ENCODE data around the gene RAET1L.
A peak's percentile ranks its signal among the peaks of the same experiment; 100 is the strongest.
"Not testable (repeated sequence)": the region's sequence is repeated elsewhere in the genome, so short reads cannot be mapped to it uniquely, and the experiment has no call there.

The RAET1L gene

GRCh38 chr6:150003599-150003998 lies 21.7 kb downstream of the RAET1L start:
- H3K4me3 ChIP-seq (ENCODE audit: low read depth, low read length); H3K9me3 ChIP-seq (ENCODE audit: control insufficient read depth, insufficient read depth, low read depth, low read length); H3K27ac ChIP-seq (ENCODE audit: low read depth, low read length); H3K4me1 ChIP-seq (ENCODE audit: control insufficient read depth, insufficient read depth, low read length); H3K9ac ChIP-seq (ENCODE audit: low read length); H3K36me3 ChIP-seq (ENCODE audit: control insufficient read depth, insufficient read depth, low read length): not testable (repeated sequence)
- H3K27me3 ChIP-seq (ENCODE audit: control insufficient read depth, insufficient read depth, low read length) = peaks cover 74% of the 10 kb centered on the region

GRCh38 chr6:150002710-150003109 lies 22.6 kb downstream of the RAET1L start:
- Histone ChIP-seq H3K27me3 (ENCODE audit: control insufficient read depth, insufficient read depth, low read length) (peaks cover 70% of the 10 kb centered on the region), H3K9me3 (ENCODE audit: control insufficient read depth, insufficient read depth, low read depth, low read length) (no peaks in the 10 kb centered on the region), H3K4me1 (ENCODE audit: control insufficient read depth, insufficient read depth, low read length) (peaks cover 7% of the 10 kb centered on the region; the same call in 1 of the 2 replicates), H3K4me3 (ENCODE audit: low read depth, low read length) (no peak overlapping the region), H3K36me3 (ENCODE audit: control insufficient read depth, insufficient read depth, low read length) (no peaks in the 10 kb centered on the region), H3K9ac (ENCODE audit: low read length) (no peak overlapping the region), H3K27ac (ENCODE audit: low read depth, low read length) (no peak overlapping the region)

- H3K27me3 ChIP-seq (ENCODE audit: control insufficient read depth, insufficient read depth, low read length) = peaks cover 75% of the 10 kb centered on the region
- H3K27ac ChIP-seq (ENCODE audit: low read depth, low read length) = no peak overlapping the region
- no peaks in the 10 kb centered on the region for H3K36me3 ChIP-seq (ENCODE audit: control insufficient read depth, insufficient read depth, low read length)
These were observed 23.9 kb downstream of the RAET1L start for GRCh38 chr6:150001295-150002008.

GRCh38 chr6:149999636-150000035 lies 25.7 kb downstream of the RAET1L start:
- no peak overlapping the region for H3K27ac ChIP-seq (ENCODE audit: low read depth, low read length)
- H3K4me1 ChIP-seq (ENCODE audit: control insufficient read depth, insufficient read depth, low read length) = peaks cover 5% of the 10 kb centered on the region; the same call in 1 of the 2 replicates
- H3K36me3 ChIP-seq (ENCODE audit: control insufficient read depth, insufficient read depth, low read length) = no peaks in the 10 kb centered on the region
- peaks cover 82% of the 10 kb centered on the region for H3K27me3 ChIP-seq (ENCODE audit: control insufficient read depth, insufficient read depth, low read length)
- H3K4me3 ChIP-seq (ENCODE audit: low read depth, low read length) = no peak overlapping the region
- H3K9me3 ChIP-seq (ENCODE audit: control insufficient read depth, insufficient read depth, low read depth, low read length) = no peaks in the 10 kb centered on the region
- H3K9ac ChIP-seq (ENCODE audit: low read length) = no peak overlapping the region

More at GRCh38 chr6:150001295-150002008, 23.9 kb downstream of the RAET1L start:
- peaks cover 7% of the 10 kb centered on the region; the same call in 1 of the 2 replicates for H3K4me1 ChIP-seq (ENCODE audit: control insufficient read depth, insufficient read depth, low read length)
- H3K9ac ChIP-seq (ENCODE audit: low read length) = no peak overlapping the region
- H3K9me3 ChIP-seq (ENCODE audit: control insufficient read depth, insufficient read depth, low read depth, low read length) = no peaks in the 10 kb centered on the region
- H3K4me3 ChIP-seq (ENCODE audit: low read depth, low read length) = no peak overlapping the region

- Histone ChIP-seq H3K4me1 (ENCODE audit: control insufficient read depth, insufficient read depth, low read length) (peaks cover 8% of the 10 kb centered on the region), H3K36me3 (ENCODE audit: control insufficient read depth, insufficient read depth, low read length) (no peaks in the 10 kb centered on the region), H3K9me3 (ENCODE audit: control insufficient read depth, insufficient read depth, low read depth, low read length) (no peaks in the 10 kb centered on the region), H3K27me3 (ENCODE audit: control insufficient read depth, insufficient read depth, low read length) (peaks cover 84% of the 10 kb centered on the region), H3K9ac (ENCODE audit: low read length) (no peak overlapping the region), H3K27ac (ENCODE audit: low read depth, low read length) (no peak overlapping the region), H3K4me3 (ENCODE audit: low read depth, low read length) (no peak overlapping the region)
These were observed 29.4 kb downstream of the RAET1L start for GRCh38 chr6:149995971-149996370.

GRCh38 chr6:149995235-149995750 lies 30.0 kb downstream of the RAET1L start:
- H3K27me3 ChIP-seq (ENCODE audit: control insufficient read depth, insufficient read depth, low read length) = peaks cover 84% of the 10 kb centered on the region
- no peaks in the 10 kb centered on the region for H3K36me3 ChIP-seq (ENCODE audit: control insufficient read depth, insufficient read depth, low read length)
- no peak overlapping the region for H3K4me3 ChIP-seq (ENCODE audit: low read depth, low read length)
- H3K4me1 ChIP-seq (ENCODE audit: control insufficient read depth, insufficient read depth, low read length) = peaks cover 14% of the 10 kb centered on the region
- no peaks in the 10 kb centered on the region for H3K9me3 ChIP-seq (ENCODE audit: control insufficient read depth, insufficient read depth, low read depth, low read length)
- H3K27ac ChIP-seq (ENCODE audit: low read depth, low read length) = no peak overlapping the region
- H3K9ac ChIP-seq (ENCODE audit: low read length) = no peak overlapping the region

- Histone ChIP-seq H3K27me3 (ENCODE audit: control insufficient read depth, insufficient read depth, low read length) (peaks cover 99% of the 10 kb centered on the region), H3K36me3 (ENCODE audit: control insufficient read depth, insufficient read depth, low read length) (no peaks in the 10 kb centered on the region), H3K4me1 (ENCODE audit: control insufficient read depth, insufficient read depth, low read length) (peaks cover 22% of the 10 kb centered on the region), H3K9me3 (ENCODE audit: control insufficient read depth, insufficient read depth, low read depth, low read length) (no peaks in the 10 kb centered on the region), H3K4me3 (ENCODE audit: low read depth, low read length) (no peak overlapping the region), H3K27ac (ENCODE audit: low read depth, low read length) (no peak overlapping the region), H3K9ac (ENCODE audit: low read length) (no peak overlapping the region)
These were observed 33.5 kb downstream of the RAET1L start for GRCh38 chr6:149991838-149992237.

- Histone ChIP-seq H3K27me3 (ENCODE audit: control insufficient read depth, insufficient read depth, low read length) (peaks cover 100% of the 10 kb centered on the region), H3K4me3 (ENCODE audit: low read depth, low read length) (peak overlapping the region; percentile 54), H3K4me1 (ENCODE audit: control insufficient read depth, insufficient read depth, low read length) (peaks cover 22% of the 10 kb centered on the region)
- H3K27ac ChIP-seq (ENCODE audit: low read depth, low read length); H3K36me3 ChIP-seq (ENCODE audit: control insufficient read depth, insufficient read depth, low read length); H3K9ac ChIP-seq (ENCODE audit: low read length); H3K9me3 ChIP-seq (ENCODE audit: control insufficient read depth, insufficient read depth, low read depth, low read length): not testable (repeated sequence)
These were observed 33.9 kb downstream of the RAET1L start for GRCh38 chr6:149991472-149991795.

GRCh38 chr6:149990661-149991471 lies 34.5 kb downstream of the RAET1L start:
- Histone ChIP-seq H3K9ac (ENCODE audit: low read length) (no peak overlapping the region), H3K27me3 (ENCODE audit: control insufficient read depth, insufficient read depth, low read length) (peaks cover 100% of the 10 kb centered on the region), H3K4me3 (ENCODE audit: low read depth, low read length) (peak overlapping the region; percentile 54), H3K4me1 (ENCODE audit: control insufficient read depth, insufficient read depth, low read length) (peaks cover 22% of the 10 kb centered on the region), H3K27ac (ENCODE audit: low read depth, low read length) (no peak overlapping the region), H3K36me3 (ENCODE audit: control insufficient read depth, insufficient read depth, low read length) (no peaks in the 10 kb centered on the region), H3K9me3 (ENCODE audit: control insufficient read depth, insufficient read depth, low read depth, low read length) (no peaks in the 10 kb centered on the region)

GRCh38 chr6:149990212-149990660 lies 35.1 kb downstream of the RAET1L start:
- peaks cover 100% of the 10 kb centered on the region for H3K27me3 ChIP-seq (ENCODE audit: control insufficient read depth, insufficient read depth, low read length)
- no peak overlapping the region for H3K9ac ChIP-seq (ENCODE audit: low read length)
- no peak overlapping the region for H3K27ac ChIP-seq (ENCODE audit: low read depth, low read length)
- peaks cover 22% of the 10 kb centered on the region for H3K4me1 ChIP-seq (ENCODE audit: control insufficient read depth, insufficient read depth, low read length)
- H3K36me3 ChIP-seq (ENCODE audit: control insufficient read depth, insufficient read depth, low read length) = no peaks in the 10 kb centered on the region
- peak overlapping the region; percentile 54 for H3K4me3 ChIP-seq (ENCODE audit: low read depth, low read length)
- H3K9me3 ChIP-seq (ENCODE audit: control insufficient read depth, insufficient read depth, low read depth, low read length) = no peaks in the 10 kb centered on the region
